ENCODE data around the gene CDC42EP2.

The CDC42EP2 gene

GRCh38 chr11:65314501-65315203, at the start of gene CDC42EP2:
TSS of gene CDC42EP2 (plus strand) at chr11:65314866. CDS start at chr11:65320899, 6,033 bp downstream.
- in situ Hi-C loops (cut with MboI; ENCODE audit: low sequenced_read_pairs), result no loop called here

- in situ Hi-C loops (cut with MboI; ENCODE audit: low sequenced_read_pairs), result no loop called here
These were observed 48.5 kb upstream of the CDC42EP2 start for GRCh38 chr11:65266210-65266609.

GRCh38 chr11:65274735-65275682, 39.7 kb upstream of the CDC42EP2 start:
- in situ Hi-C loops (cut with MboI; ENCODE audit: low sequenced_read_pairs), result no loop called here

GRCh38 chr11:65275906-65276305, 38.8 kb upstream of the CDC42EP2 start:
- in situ Hi-C loops (cut with MboI; ENCODE audit: low sequenced_read_pairs), result no loop called here

- in situ Hi-C loops (cut with MboI; ENCODE audit: low sequenced_read_pairs), result no loop called here
These were observed 36.9 kb upstream of the CDC42EP2 start for GRCh38 chr11:65277631-65278277.

- in situ Hi-C loops (cut with MboI; ENCODE audit: low sequenced_read_pairs), result no loop called here
These were observed 36.3 kb upstream of the CDC42EP2 start for GRCh38 chr11:65278356-65278755.

- in situ Hi-C loops (cut with MboI; ENCODE audit: low sequenced_read_pairs), result no loop called here
These were observed 35.4 kb upstream of the CDC42EP2 start for GRCh38 chr11:65279279-65279678.

GRCh38 chr11:65279741-65280440, 34.8 kb upstream of the CDC42EP2 start:
- in situ Hi-C loops (cut with MboI; ENCODE audit: low sequenced_read_pairs), result no loop called here

- in situ Hi-C loops (cut with MboI; ENCODE audit: low sequenced_read_pairs), result no loop called here
These were observed 34.0 kb upstream of the CDC42EP2 start for GRCh38 chr11:65280646-65281045.

- in situ Hi-C loops (cut with MboI; ENCODE audit: low sequenced_read_pairs), result no loop called here
These were observed 28.0 kb upstream of the CDC42EP2 start for GRCh38 chr11:65286686-65287085.

- in situ Hi-C loops (cut with MboI; ENCODE audit: low sequenced_read_pairs), result no loop called here
These were observed 27.1 kb upstream of the CDC42EP2 start for GRCh38 chr11:65287601-65288000.

- in situ Hi-C loops (cut with MboI; ENCODE audit: low sequenced_read_pairs), result no loop called here
These were observed 25.7 kb upstream of the CDC42EP2 start for GRCh38 chr11:65288706-65289536.

- in situ Hi-C loops (cut with MboI; ENCODE audit: low sequenced_read_pairs), result no loop called here
These were observed 24.1 kb upstream of the CDC42EP2 start for GRCh38 chr11:65290448-65291165.

GRCh38 chr11:65291613-65292012, 23.1 kb upstream of the CDC42EP2 start:
- in situ Hi-C loops (cut with MboI; ENCODE audit: low sequenced_read_pairs), result no loop called here

- in situ Hi-C loops (cut with MboI; ENCODE audit: low sequenced_read_pairs), result no loop called here
These were observed 21.8 kb upstream of the CDC42EP2 start for GRCh38 chr11:65292890-65293289.

- in situ Hi-C loops (cut with MboI; ENCODE audit: low sequenced_read_pairs), result no loop called here
These were observed 20.7 kb upstream of the CDC42EP2 start for GRCh38 chr11:65293909-65294381.

- in situ Hi-C loops (cut with MboI; ENCODE audit: low sequenced_read_pairs), result no loop called here
These were observed 19.7 kb upstream of the CDC42EP2 start for GRCh38 chr11:65295001-65295400.

- in situ Hi-C loops (cut with MboI; ENCODE audit: low sequenced_read_pairs), result no loop called here
These were observed 18.9 kb upstream of the CDC42EP2 start for GRCh38 chr11:65295571-65296341.

Data from hTERT RPE-1 (cell line).